HG02870 (cell line): ENCODE results near the gene TAS2R43.
"Not testable (repeated sequence)": the region's sequence is repeated elsewhere in the genome, so short reads cannot be mapped to it uniquely, and the experiment has no call there.

Experiments used
- ATAC-seq: cut with Tn5 transposase; IDR thresholded peaks from one replicate; pipeline ENCODE4 v1.9.1; 2021; ENCODE audit warnings: mild to moderate bottlenecking, moderate library complexity; ENCODE audit not compliant: unreplicated experiment

TAS2R43 gene

GRCh38 chr12:11062194-11062593, 29.9 kb downstream of the TAS2R43 start, which contains the start of gene TAS2R46:
TAS2R46 (minus strand) TSS chr12:11062294; CDS start chr12:11062294, 0 bp downstream.
- not testable (repeated sequence) for ATAC-seq

GRCh38 chr12:11059784-11060183, 32.3 kb downstream of the TAS2R43 start:
- ATAC-seq: no peak

GRCh38 chr12:11059041-11059440, 33.1 kb downstream of the TAS2R43 start:
- no peak for ATAC-seq

- ATAC-seq: no peak
These were observed 36.8 kb downstream of the TAS2R43 start for GRCh38 chr12:11055306-11055705.

- not testable (repeated sequence) for ATAC-seq
These were observed 42.1 kb downstream of the TAS2R43 start for GRCh38 chr12:11049806-11050531.

- not testable (repeated sequence) for ATAC-seq
These were observed 50.7 kb downstream of the TAS2R43 start for GRCh38 chr12:11041366-11041765.
